SIG-M5 treated with dmso at 0.1 percent for 504 hours (cell line): ENCODE data around the gene MAP3K15.

Experiments
- DNase-seq: peaks from one replicate; lab custom pipeline; 2025; ENCODE audit not compliant: unreplicated experiment; lab: John Stamatoyannopoulos, UW

The MAP3K15 gene

DNA sequence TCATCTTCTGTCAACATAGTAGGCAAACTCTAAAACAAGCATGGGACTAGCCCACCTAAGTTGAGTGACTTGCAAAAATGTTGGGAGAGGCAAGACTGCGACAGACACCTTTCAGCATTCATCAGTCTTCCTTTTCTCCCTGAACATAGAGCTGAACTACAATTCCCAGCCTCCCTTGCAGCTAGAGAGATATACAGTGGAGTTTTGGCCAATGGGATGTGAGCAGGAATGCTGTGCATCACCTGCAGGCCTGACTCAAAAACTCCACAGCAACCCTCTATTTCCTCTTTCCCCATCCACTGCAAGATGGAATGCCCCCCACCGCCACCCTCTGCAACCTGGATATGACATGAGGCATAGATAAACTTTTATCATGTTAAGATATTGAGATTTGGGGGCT lies 105.0 kb downstream of the MAP3K15 start:
- no peak for DNase-seq

DNA sequence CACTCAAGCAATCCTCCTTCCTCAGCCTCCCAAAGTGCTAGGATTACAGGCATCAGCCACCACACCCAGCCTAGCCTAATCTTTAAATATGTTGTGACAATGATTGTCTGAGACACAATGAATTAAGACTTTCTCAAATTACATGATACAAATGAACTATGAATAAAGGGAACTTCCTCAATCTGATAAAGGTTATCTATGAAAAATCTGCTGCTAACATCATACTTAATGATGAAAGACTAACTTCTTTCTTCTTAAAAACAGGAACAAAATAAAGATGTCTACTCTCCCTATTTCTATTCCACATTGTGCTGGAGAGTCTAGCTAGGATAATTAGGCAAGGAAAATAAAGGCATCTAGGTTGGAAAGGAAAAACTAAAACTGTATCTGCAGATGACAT lies 111.6 kb downstream of the MAP3K15 start:
- no peak for DNase-seq

DNA sequence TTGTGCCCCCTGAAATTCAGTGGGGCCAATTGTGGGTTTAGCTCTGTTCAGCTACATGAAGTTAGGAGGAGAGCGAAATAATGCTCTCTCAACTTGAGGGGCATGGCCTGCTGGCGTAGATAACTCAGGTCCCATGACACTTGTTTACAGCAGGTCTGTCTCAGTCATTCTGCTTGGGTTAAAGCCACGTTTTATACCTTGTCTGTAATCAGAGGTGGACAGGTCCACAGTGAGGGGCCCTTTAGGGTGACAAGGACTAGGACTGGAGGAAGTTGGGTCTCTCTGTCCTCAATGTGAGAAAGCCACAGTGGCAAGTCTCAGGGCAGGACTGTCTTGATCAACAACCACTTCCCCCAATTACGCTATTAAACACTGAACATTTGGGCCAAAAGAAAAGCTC lies 122.6 kb downstream of the MAP3K15 start:
- DNase-seq = no peak

DNA sequence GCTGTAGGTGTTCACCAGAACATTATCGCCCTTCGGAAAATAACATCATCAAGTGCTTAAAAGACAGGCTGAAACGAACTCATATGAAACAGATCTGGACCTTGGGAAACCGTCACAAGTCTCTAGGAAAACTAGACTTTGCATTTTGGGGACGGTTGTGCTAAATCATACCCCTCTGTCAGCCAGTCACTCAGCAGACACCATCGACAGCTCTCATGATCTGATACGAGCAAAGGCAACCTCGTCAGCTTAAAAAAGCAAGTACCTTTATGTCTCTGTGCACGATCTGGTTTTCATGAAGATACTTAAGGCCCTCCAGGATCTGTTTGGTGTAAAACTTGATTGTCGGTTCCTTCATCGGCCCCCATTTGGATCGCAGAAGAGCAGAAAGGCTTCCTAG lies 123.2 kb downstream of the MAP3K15 start:
- no peak for DNase-seq

DNA sequence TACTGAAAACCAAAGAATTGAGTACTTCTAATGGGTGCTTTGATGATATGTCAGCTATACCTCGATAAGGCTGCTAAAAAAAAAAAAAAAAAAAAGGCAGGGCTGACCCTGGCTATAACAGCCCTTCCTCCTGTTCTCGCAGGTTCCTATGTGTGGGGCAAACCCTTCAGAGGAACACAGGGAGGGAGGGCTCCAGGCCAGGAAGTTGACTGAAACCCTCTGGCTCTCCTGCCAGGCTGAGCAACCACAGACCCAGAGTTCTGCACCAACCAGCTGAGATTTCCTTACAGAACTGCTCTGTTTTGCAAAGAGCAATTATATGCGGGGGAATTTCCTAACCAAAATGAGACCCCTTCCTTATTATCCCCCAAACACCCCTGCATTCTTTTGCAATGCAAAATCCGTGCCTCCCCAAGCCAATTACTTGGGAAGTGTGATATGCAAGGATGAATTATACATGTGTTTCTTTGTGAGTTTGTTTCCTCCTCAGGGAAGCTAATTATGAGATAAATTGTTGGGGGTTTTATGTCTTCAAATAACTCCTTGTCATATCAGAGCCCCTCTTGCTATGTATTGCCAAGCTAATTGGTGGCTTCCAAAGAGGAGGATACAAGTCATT lies 126.0 kb downstream of the MAP3K15 start:
- no peak for DNase-seq

DNA sequence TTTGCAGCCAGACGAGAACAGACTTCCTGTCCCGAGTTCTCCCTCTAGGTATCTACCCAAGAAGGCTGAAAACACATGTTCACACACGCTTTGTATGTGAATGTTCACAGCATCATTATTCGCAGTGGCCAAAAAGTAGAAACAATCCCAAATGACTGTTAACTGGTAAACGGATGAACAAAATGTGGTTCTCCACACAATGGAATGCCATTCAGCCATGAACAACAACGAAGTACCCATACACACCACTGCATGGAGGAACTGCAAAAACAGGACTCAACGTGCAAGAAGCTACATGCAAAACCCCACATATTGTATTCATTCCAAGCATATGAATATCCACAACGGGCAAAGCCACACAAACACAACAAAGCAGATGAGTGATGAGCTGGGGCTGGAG lies 126.6 kb downstream of the MAP3K15 start:
- no peak for DNase-seq

DNA sequence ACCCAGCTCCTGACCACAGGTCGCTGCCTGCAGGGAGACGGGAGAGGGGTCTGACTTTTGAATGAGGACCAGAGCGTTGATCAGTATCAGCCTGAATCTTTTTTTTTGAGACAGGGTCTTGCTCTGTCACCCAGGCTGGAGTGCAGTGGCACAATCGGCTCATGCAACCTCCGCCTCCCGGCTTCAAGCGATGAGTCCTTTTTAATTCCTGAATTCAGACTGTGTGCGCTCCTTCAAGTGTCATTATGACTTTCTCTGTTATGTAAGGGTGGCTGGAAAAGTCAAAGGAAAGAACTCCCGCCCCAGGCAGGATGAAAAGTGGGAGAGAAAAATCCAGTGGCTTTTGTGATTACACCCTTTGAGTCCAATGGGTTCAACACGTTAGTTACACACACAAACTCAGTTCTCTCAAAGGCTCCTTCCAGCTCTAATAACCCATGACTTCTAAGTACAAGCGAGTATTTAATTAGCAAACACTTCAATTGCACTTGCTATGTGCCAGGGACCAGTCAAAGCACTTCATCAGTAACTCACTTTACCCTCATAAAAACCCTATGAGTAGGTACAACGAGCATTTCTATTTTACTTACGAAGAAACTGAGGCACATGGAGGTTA lies 127.1 kb downstream of the MAP3K15 start:
- no peak for DNase-seq

DNA sequence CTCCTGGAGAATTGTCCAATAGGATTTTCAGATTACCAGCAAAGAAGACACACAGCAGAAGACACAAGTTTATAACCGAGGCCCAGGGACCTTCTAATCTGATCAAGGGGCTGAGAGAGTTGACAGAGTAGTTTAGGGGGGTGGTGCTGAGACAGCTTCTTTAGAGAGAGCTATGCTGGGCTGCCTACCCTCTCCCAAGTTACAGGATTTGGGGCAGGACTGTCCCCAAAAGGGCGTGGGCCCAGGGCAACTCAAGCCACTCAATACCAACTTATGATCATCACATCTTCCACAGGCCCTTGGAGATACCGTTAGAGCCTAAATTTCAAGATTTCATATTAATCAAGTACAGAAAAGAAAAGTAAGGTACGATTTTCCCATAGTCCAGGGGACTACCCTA lies 128.6 kb downstream of the MAP3K15 start:
- DNase-seq = no peak

DNA sequence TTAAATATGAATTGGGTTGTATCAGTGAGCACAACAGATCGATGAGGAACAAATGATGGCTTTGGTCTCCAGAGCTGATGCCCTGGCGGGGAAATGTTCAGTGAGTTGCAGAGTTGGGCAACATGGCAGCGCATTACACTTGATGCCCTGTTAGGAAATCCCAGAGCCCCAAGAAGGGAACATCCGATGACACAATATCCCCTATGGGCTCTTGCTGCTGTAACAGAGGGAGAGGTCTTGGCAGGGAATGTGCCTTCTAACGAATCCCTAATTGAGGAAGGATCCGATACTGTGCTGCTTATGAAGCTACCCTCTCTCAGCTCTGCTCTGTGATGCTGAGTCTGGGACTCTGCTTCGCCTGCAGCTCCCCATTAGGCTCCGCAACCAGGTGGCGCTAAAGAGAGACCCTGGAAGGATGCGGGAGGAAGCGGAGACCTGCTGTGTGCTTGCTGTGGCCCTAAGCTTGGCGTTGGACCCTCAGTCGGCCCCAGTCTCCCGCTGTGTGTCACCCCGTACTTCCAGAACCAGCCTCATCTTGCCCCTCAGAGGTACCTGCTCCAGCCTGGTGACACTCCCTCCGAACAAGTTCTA lies 132.7 kb downstream of the MAP3K15 start:
- DNase-seq = peak; percentile 72

DNA sequence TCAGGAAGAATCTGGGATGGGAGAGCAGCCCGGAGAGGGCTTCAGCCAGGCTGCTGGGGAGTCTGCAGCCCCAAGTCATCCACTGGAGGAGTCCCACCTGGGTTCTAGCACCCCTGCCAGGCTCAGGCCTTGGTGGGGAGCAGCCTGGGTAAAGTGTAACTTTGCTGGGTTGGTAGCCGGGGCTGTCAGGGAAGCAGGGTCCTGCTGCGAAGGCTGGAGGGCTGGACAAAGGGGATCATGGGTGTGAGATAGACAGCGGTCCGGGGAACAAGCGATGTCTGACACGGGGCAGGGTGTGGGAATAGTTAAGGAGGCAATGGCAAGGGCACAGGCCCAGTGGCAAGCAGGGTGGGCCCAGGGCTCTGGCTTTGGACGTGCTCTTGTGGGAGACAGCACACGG lies 134.0 kb downstream of the MAP3K15 start:
- DNase-seq = no peak

DNA sequence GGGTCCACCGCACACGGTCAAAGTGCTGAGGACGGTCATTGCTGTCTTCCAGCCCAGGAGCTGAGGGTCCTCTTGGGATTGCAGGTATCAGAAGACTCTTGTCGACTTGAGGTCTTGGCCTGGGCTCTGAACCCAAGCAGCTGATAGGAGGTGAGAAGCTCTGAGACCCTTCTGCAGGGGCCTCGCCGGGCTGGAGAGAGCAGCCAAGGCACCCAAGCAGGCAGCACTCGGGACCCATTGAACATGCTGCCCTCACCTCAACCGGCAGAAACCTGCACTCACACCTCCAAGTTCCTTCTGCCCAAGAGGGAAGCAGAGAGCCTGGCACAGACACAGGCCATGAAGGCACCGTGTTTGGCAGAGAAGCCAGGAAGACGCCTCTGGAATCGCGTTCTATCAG lies 137.5 kb downstream of the MAP3K15 start:
- DNase-seq = no peak

DNA sequence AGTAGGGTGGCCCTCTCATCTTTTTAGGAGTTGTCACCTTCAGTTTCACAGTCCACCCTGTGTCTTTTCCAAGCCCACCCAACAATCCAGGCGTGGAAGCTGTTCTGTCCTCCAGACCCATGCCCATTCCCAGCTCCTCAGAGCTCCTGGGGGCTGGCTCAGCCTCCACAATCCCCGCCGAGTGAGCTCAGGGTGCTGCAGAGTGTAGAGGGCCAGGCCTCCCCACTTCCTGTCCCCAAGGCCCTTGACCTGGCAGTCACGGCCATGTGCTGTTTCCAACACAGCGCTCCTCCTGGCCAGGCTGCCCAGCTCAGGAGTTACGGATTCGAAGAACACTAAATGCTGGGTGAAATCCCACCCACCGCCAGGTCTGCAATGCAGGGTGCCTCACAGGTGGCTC lies 139.8 kb downstream of the MAP3K15 start:
- DNase-seq = no peak

DNA sequence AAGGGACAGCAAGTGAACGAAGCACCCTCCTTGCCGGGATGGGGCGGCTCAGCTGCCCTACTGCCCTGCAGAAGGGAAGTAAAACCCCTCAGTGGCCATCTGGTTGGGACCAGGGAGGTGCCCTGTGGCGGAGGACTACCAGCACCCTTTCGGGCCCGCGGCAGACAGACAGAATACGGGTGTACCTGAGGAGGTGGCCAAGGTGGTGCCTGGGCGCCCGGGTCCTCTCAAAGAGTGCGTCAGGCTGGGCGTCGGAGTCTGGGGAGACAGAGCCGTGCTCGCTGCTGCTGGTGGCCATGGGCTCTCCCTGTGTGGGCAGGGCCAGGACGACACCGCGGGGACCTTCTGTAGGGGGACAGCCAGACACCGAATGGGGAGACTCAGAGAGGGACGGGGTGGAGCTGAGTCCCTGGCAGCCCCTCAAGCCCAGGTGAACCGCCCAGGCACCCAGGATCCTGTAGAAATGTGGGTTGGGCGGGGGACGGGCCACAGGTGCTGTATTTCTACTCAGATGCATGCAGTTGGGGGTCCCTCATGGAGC lies 141.9 kb downstream of the MAP3K15 start:
- DNase-seq = no peak

DNA sequence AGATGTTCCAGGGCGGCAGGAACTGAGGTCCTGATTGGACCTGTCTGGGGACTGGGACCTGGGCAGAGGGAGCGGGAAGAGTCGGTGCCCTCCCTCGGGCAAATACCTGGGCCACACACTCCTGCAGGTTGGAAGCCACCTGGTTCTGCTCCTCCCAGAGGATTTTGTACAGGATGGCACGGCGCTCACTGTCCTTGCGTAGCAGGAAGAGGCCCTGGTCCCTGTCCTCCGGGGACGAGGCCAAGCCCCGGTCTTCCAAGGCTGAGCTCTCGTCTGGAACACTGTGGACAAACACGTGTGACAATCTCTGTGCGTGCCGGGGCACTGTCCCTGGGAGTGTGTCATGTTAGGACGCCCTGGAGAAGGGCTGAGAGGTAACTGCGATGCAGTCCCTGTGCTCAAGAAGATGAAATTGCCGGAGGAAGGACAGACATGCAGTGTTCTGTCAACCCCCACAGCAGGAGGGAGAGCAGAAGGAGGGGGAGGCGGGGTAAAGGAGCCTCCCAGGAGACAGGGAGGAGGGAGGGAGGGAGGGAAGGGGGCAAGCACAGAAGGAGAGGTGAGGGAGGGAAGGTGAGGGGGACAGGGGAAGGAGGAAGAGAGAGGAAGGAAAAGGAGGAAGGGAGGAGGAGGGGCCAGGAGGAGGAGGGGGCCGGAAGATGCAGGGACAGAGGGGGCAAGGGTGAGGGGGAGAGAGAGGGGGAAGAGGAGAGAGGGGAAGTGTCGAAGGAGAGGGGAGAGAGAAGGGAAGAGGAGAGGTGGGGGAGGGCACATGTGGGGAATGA lies 142.6 kb downstream of the MAP3K15 start:
- DNase-seq = no peak

DNA sequence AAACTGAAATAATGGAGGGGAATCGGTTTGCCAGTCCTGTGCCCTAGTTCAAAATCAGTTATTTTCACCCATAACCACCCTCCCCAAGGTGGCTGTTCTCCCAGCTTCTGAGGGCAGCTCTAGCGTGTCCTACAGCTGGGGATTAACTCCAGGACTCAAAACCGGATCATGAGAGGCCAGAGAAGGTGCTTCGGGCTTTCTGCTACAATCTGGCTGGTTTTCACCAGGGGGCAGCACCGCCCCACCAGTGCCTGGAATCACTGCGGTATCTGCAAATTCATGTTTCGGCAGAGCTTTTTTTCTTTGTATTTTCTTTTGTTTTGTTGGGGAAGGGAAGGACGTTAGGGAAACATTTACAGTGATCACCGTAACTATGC lies 143.2 kb downstream of the MAP3K15 start:
- DNase-seq = peak; percentile 62

DNA sequence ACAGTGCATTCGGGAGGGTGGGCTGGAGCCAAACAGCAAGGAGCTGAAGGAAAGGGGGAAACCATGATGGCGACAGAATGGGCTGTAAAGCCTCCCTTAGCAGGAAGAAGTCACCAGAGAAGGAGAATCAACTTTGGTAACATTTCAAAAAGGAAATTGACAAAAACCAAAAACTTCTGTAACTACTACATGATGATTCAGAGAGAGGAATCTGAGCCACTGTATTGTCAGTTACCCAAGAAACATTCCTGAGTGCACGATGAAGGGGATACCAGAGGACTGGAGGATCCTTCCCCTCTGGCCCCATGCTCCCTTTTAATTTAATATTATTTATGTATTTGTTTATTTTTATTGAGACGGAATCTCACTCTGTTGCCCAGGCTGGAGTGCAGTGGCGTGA lies 145.2 kb downstream of the MAP3K15 start:
- DNase-seq = no peak

DNA sequence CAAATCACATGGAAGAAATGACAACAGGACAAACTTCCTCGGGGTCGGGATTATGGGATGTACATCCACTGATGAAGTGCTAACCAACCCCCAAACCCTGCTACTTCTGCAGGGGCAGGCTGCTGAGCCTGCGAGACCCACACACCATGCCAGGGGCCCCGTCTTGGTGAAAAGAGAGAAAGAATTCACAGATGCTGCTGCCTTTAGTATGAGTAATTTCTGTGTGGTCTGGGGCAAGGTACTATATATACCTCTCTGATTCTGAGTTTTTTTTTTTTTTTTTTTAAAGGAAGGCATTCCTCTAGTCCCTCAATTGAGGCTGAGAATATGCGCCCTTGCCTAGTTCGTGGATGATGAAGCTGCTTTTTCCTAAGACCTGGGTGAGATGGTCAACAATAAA lies 146.7 kb downstream of the MAP3K15 start:
- no peak for DNase-seq

DNA sequence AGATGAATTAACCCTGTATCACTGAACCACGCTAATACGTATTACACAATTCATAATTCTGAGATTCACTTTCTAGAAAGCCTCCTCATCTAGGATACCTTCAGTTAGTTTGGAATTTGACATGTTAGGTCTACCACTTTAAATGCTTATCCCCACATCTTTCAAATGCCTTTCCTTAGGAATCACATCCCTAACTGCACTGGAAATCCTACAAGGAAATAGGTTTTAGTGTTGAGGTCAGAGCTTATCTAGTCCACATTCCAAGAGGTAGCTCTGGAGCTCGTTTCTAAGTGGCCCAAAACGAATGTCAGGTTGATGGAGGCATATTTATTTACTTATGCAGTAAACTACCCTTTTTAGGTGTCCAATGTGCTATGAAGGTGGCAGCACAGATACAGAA lies 153.6 kb downstream of the MAP3K15 start:
- no peak for DNase-seq

DNA sequence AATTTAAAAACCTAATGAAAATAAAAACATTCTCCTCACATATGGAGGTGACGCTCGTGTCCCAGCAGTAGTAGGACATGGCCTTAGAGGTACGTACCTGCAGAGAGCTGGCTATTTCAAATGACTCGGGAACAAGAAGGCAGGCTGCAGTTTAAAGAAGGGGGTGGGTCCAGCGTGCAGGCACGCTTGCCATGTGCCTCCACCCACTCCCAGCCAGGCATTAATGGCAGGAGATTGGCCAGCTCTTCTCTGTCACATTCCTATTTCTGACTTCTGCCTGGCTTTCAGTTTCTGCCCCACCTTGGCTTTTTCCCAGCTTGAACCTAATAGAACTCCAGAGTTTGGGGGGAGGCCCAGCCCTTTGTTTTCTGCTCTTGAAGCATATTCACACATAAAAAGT lies 154.4 kb downstream of the MAP3K15 start:
- no peak for DNase-seq

DNA sequence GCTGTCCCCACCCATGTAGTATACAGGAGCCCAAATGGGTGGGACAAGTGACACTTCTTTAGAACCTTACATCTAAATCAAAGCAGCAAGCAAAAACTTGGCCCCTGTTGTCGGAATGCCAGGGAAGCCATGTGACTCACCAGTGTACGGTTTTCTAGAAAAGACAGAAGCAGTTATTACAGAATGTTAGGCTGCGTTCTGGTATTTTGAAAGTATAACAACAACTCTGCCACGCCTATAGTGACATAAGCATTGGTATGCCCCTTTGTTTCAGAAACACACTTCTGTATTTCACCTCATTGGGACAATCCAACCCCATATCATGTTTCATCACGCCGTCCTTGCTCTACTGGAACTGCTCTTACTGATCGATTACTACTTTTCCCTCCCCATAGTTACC lies 156.8 kb downstream of the MAP3K15 start:
- no peak for DNase-seq

DNA sequence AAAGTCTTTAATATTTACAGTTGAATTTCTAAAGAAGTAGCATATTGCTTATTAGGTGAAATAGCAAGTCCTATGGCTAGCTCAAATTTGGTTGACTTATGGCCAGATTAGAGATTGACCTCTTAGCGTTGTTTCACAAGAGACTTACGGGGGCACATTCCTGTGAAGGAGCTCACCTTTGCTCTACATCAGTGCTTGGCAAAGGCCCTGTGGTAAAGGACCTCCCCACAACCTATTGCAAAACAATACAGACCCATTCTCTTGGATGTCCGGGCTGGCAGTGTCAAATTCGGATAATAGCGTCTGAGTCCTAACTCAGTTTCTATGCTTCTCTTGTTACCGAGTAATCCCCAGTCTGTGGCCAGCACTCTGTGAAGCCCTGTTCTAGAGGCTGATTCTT lies 160.7 kb downstream of the MAP3K15 start:
- DNase-seq = no peak

DNA sequence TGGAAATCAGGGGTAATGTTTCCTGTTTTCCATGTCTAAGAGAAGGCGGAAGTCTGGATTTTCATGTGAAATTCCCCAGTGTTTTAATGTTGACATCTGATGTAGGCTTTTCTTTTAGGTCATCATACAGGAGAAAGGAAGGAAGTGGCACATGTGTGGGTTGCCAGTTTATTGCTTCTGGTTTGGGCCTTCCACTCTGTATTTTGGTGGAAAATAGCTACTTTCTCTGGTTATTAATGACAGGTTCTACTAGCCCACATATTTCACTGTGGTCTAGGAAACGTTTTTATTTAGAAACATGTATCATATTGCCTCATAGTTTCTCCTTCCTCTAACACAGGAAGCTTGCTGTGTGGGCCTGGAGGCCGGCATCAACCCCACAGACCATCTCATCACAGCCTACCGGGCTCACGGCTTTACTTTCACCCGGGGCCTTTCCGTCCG lies 164.3 kb downstream of the MAP3K15 start:
- DNase-seq = peak; percentile 72
